ENCODE data around the gene CAPN10.

DNA sequence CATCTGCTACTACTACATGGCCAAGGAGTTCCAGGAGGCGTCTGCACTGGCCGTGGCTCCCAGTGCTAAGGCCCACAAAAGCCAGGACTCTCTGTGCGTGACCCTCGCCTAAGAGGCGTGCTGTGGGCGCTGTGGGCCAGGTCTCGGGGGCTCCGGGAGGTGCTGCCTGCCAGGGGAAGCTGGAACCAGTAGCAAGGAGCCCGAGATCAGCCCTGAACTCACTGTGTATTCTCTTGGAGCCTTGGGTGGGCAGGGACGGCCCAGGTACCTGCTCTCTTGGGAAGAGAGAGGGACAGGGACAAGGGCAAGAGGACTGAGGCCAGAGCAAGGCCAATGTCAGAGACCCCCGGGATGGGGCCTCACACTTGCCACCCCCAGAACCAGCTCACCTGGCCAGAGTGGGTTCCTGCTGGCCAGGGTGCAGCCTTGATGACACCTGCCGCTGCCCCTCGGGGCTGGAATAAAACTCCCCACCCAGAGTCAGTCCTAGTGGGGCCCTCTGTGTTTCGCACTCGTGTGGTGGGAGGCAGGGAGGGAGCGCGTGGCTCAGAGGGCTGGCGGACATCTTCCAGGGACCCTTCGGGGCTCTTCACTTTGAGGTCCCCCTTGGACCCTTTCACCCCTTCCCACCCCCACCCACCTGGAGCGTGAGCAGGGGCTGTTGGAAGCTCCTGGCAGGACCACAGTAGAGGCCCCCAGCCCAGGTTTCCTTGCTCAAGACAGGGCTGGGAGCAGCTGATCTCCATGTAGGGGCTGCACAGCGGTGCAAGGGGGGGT is 44.4 kb downstream of the CAPN10 start:
- TF ChIP-seq POLR2A (IDR thresholded peaks at IDR 0.05), result no peak
- TF ChIP-seq, protein P1, sequence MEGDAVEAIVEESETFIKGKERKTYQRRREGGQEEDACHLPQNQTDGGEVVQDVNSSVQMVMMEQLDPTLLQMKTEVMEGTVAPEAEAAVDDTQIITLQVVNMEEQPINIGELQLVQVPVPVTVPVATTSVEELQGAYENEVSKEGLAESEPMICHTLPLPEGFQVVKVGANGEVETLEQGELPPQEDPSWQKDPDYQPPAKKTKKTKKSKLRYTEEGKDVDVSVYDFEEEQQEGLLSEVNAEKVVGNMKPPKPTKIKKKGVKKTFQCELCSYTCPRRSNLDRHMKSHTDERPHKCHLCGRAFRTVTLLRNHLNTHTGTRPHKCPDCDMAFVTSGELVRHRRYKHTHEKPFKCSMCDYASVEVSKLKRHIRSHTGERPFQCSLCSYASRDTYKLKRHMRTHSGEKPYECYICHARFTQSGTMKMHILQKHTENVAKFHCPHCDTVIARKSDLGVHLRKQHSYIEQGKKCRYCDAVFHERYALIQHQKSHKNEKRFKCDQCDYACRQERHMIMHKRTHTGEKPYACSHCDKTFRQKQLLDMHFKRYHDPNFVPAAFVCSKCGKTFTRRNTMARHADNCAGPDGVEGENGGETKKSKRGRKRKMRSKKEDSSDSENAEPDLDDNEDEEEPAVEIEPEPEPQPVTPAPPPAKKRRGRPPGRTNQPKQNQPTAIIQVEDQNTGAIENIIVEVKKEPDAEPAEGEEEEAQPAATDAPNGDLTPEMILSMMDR (IDR thresholded peaks at IDR 0.05), result no peak
